ENCODE measurements around the gene RBM19.

The RBM19 gene

GRCh38 chr12:113936460-113936859 is 29.7 kb downstream of the RBM19 start:
- TF ChIP-seq CTCF (IDR thresholded peaks at IDR 0.05; ENCODE audit: borderline replicate concordance, insufficient read depth, low read depth, low read length), result no peak
- no peak overlapping the region for H3K4me3 ChIP-seq (ENCODE audit: low read depth, low read length)

GRCh38 chr12:113935459-113935858 is 30.7 kb downstream of the RBM19 start:
- no peak for TF ChIP-seq CTCF (IDR thresholded peaks at IDR 0.05; ENCODE audit: borderline replicate concordance, insufficient read depth, low read depth, low read length)

GRCh38 chr12:113934946-113935345 is 31.2 kb downstream of the RBM19 start:
- no peak for TF ChIP-seq CTCF (IDR thresholded peaks at IDR 0.05; ENCODE audit: borderline replicate concordance, insufficient read depth, low read depth, low read length)
- no peak overlapping the region for H3K4me3 ChIP-seq (ENCODE audit: low read depth, low read length)

More at GRCh38 chr12:113935459-113935858, 30.7 kb downstream of the RBM19 start:
- no peak overlapping the region for H3K4me3 ChIP-seq (ENCODE audit: low read depth, low read length)

GRCh38 chr12:113934060-113934814 is 31.9 kb downstream of the RBM19 start:
- no peak overlapping the region for H3K4me3 ChIP-seq (ENCODE audit: low read depth, low read length)
- no peak for TF ChIP-seq CTCF (IDR thresholded peaks at IDR 0.05; ENCODE audit: borderline replicate concordance, insufficient read depth, low read depth, low read length)

- no peak for TF ChIP-seq CTCF (IDR thresholded peaks at IDR 0.05; ENCODE audit: borderline replicate concordance, insufficient read depth, low read depth, low read length)
- no peak overlapping the region for H3K4me3 ChIP-seq (ENCODE audit: low read depth, low read length)
Observed at GRCh38 chr12:113933201-113933786, 32.8 kb downstream of the RBM19 start.

- H3K4me3 ChIP-seq (ENCODE audit: low read depth, low read length), result no peak overlapping the region
- no peak for TF ChIP-seq CTCF (IDR thresholded peaks at IDR 0.05; ENCODE audit: borderline replicate concordance, insufficient read depth, low read depth, low read length)
Observed at GRCh38 chr12:113932381-113933196, 33.5 kb downstream of the RBM19 start.
